ENCODE measurements around the gene TRA2A. TPM values are rescaled to one million over a fixed set of nuclear protein-coding genes. Genes with fewer than 3 reads are reported as not detected.

Gene TRA2A
- total and polyA plus RNA-seq, 10 of the 15 experiments (the other 5 are each of a cell fraction or from before 2014, with no cell fraction given) = 25.0 to 224 (median 91.3) TPM

DNA sequence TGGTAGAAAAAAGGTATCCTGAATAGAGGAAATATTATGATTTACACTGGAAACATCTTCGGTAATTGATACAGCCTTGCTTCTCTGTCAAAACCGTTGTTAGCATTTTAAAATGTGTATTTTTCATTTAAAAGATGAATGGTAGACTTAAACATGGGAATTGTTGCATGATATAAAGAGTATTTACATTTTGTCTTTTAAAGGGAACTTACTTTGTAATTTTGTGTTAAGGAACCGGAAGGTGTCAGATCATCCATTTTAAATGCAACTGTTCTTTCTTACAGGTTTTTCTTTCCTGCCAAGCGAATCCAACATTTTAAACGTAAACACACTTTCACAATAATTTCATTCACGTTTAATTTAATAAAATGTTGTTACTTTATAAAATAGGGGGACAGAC is 59.7 kb downstream of the TRA2A start:
- no TSS peak for BruUV-seq (replicated peaks)
- no peak for FAIRE-seq
- intact Hi-C loops (cut with micrococcal nuclease; ENCODE audit: unreplicated experiment) = loop anchor here (5.0 kb wide), 4 partner anchors 100 to 290 kb away; partner anchors contain the start of genes CCDC126 and NUP42

More for the DNA sequence above, 59.7 kb downstream of the TRA2A start:
- in situ Hi-C loops (cut with MboI) = no loop called here
- Histone ChIP-seq H3K27me3 (replicated peaks in 1 of 2; ENCODE audit: control insufficient read depth in 2 of 2, insufficient read depth in 2 of 2, low read length in 1 of 2) (peaks cover 0 to 4% of the 10 kb centered on the region in 2 experiments; a peak in 1 of 4 replicates), H4K20me1 (ENCODE audit: control insufficient read depth, insufficient read depth) (no peaks in the 10 kb centered on the region), H3K9me3 (replicated peaks; ENCODE audit: control insufficient read depth, insufficient read depth, low read length) (no peaks in the 10 kb centered on the region), H3K9ac (ENCODE audit: control insufficient read depth, insufficient read depth, low read length) (peak overlapping the region; percentile 88), H3K79me2 (ENCODE audit: control insufficient read depth, insufficient read depth, low read length) (peaks cover 76% of the 10 kb centered on the region), H3K4me2 (ENCODE audit: control insufficient read depth, insufficient read depth) (peak overlapping the region; percentile 85), H2AFZ (ENCODE audit: control insufficient read depth, low read depth, low read length) (peak overlapping the region; percentile 19; the same call in 1 of the 2 replicates), H3K27ac (ENCODE audit: control insufficient read depth, insufficient read depth) (peak overlapping the region; percentile 94), H3K36me3 (ENCODE audit: control insufficient read depth in 2 of 2, insufficient read depth in 2 of 2, low read length in 1 of 2) (no peaks in the 10 kb centered on the region), H3K4me3 (peak overlapping the region; percentile 89), H3K4me1 (ENCODE audit: control insufficient read depth, insufficient read depth, low read length) (no peaks in the 10 kb centered on the region)
- TF ChIP-seq ZNF384 (IDR thresholded peaks at IDR 0.05; ENCODE audit: borderline replicate concordance, low read depth, low read length) = no peak
- TF ChIP-seq SMC3 (IDR thresholded peaks at IDR 0.05; ENCODE audit: borderline replicate concordance, low read length) = no peak
- TF ChIP-seq, protein P1, sequence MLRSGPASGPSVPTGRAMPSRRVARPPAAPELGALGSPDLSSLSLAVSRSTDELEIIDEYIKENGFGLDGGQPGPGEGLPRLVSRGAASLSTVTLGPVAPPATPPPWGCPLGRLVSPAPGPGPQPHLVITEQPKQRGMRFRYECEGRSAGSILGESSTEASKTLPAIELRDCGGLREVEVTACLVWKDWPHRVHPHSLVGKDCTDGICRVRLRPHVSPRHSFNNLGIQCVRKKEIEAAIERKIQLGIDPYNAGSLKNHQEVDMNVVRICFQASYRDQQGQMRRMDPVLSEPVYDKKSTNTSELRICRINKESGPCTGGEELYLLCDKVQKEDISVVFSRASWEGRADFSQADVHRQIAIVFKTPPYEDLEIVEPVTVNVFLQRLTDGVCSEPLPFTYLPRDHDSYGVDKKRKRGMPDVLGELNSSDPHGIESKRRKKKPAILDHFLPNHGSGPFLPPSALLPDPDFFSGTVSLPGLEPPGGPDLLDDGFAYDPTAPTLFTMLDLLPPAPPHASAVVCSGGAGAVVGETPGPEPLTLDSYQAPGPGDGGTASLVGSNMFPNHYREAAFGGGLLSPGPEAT (IDR thresholded peaks at IDR 0.05; ENCODE audit: low read depth) = 0 out of 2 replicates have a peak, but pooled peaks have one; percentile 12
- TF ChIP-seq, protein P2, sequence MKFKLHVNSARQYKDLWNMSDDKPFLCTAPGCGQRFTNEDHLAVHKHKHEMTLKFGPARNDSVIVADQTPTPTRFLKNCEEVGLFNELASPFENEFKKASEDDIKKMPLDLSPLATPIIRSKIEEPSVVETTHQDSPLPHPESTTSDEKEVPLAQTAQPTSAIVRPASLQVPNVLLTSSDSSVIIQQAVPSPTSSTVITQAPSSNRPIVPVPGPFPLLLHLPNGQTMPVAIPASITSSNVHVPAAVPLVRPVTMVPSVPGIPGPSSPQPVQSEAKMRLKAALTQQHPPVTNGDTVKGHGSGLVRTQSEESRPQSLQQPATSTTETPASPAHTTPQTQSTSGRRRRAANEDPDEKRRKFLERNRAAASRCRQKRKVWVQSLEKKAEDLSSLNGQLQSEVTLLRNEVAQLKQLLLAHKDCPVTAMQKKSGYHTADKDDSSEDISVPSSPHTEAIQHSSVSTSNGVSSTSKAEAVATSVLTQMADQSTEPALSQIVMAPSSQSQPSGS (IDR thresholded peaks at IDR 0.05; ENCODE audit: low read length) = 0 out of 2 replicates have a peak, but pooled peaks have one; percentile 24
- TF ChIP-seq NFIC (IDR thresholded peaks at IDR 0.05; ENCODE audit: low read depth, low read length) = 0 out of 2 replicates have a peak, but pooled peaks have one; percentile 2
- TF ChIP-seq, protein P3, sequence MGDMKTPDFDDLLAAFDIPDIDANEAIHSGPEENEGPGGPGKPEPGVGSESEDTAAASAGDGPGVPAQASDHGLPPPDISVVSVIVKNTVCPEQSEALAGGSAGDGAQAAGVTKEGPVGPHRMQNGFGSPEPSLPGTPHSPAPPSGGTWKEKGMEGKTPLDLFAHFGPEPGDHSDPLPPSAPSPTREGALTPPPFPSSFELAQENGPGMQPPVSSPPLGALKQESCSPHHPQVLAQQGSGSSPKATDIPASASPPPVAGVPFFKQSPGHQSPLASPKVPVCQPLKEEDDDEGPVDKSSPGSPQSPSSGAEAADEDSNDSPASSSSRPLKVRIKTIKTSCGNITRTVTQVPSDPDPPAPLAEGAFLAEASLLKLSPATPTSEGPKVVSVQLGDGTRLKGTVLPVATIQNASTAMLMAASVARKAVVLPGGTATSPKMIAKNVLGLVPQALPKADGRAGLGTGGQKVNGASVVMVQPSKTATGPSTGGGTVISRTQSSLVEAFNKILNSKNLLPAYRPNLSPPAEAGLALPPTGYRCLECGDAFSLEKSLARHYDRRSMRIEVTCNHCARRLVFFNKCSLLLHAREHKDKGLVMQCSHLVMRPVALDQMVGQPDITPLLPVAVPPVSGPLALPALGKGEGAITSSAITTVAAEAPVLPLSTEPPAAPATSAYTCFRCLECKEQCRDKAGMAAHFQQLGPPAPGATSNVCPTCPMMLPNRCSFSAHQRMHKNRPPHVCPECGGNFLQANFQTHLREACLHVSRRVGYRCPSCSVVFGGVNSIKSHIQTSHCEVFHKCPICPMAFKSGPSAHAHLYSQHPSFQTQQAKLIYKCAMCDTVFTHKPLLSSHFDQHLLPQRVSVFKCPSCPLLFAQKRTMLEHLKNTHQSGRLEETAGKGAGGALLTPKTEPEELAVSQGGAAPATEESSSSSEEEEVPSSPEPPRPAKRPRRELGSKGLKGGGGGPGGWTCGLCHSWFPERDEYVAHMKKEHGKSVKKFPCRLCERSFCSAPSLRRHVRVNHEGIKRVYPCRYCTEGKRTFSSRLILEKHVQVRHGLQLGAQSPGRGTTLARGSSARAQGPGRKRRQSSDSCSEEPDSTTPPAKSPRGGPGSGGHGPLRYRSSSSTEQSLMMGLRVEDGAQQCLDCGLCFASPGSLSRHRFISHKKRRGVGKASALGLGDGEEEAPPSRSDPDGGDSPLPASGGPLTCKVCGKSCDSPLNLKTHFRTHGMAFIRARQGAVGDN (IDR thresholded peaks at IDR 0.05) = 0 out of 2 replicates have a peak, but pooled peaks have one; percentile 13
- 0 out of 2 replicates have a peak, but pooled peaks have one; percentile 17 for TF ChIP-seq YY1 (IDR thresholded peaks at IDR 0.05; ENCODE audit: low read depth, low read length)
- TF ChIP-seq, protein P4, sequence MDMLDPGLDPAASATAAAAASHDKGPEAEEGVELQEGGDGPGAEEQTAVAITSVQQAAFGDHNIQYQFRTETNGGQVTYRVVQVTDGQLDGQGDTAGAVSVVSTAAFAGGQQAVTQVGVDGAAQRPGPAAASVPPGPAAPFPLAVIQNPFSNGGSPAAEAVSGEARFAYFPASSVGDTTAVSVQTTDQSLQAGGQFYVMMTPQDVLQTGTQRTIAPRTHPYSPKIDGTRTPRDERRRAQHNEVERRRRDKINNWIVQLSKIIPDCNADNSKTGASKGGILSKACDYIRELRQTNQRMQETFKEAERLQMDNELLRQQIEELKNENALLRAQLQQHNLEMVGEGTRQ (IDR thresholded peaks at IDR 0.05; ENCODE audit: borderline replicate concordance, low read depth, low read length) = no peak
- peak; percentile 56; the same call in 1 of the 2 replicates for TF ChIP-seq GABPA (IDR thresholded peaks at IDR 0.05; ENCODE audit: low read depth)
- ChIA-PET RAD21 (ENCODE audit: unreplicated experiment) (interaction anchor here (0.9 to 2.1 kb wide), 18 partner anchors 9 to 199 kb away, joined by 3 to 19 read pairs (median 6); partner anchors contain the start of gene MALSU1), CTCF (interaction anchor here (1.0 to 2.0 kb wide), 12 partner anchors 9 to 199 kb away, joined by 3 to 13 read pairs (median 5); no protein-coding TSS in a partner anchor), POLR2A (interaction anchor here (0.7 to 2.3 kb wide), 9 partner anchors 14 to 366 kb away, joined by 3 to 18 read pairs (median 6); partner anchors contain the start of gene KLHL7), SMC1A (ENCODE audit: uncharacterized antibody, unreplicated experiment) (interaction anchor here (0.7 to 2.1 kb wide), 14 partner anchors 10 to 126 kb away, joined by 3 to 13 read pairs (median 6); partner anchors contain the start of gene CCDC126)
- ATAC-seq = no peak
- DNase-seq (ENCODE audit: low read depth, low spot score) = no peak
- WGBS (ENCODE audit: insufficient coverage, insufficient replicate concordance, low lambda C conversion rate, missing lambda C conversion rate) = 23% methylated on average over 6 of the region's 6 CpGs

Measured in GM12878 (cell line).